Activated T-cell treated with anti-CD3 and anti-CD28 coated beads, Interleukin-2, amount 50 U/mL, for 4 hours (primary cell): ENCODE results near the gene EBPL. TPM values are rescaled to one million over a fixed set of nuclear protein-coding genes. Genes with fewer than 3 reads are reported as not detected.

Experiments
- ATAC-seq, 2 donors: fragments of 200-7000 bp; cut with Tn5 transposase; one replicate each; pipeline ENCODE4 v1.10.0; 2021
- DNase-seq: peaks from one replicate; pipeline ENCODE4 v3.0.0-alpha.2; 2020
- H3K27me3 Mint-ChIP-seq: one replicate; pipeline ENCODE4 v1.8.0; 2021; ENCODE audit warnings: low read depth, mixed read lengths
- H3K36me3 Mint-ChIP-seq: one replicate; pipeline ENCODE4 v1.8.0; 2022; ENCODE audit warnings: mixed read lengths; ENCODE audit not compliant: insufficient read depth
- H3K4me1 Mint-ChIP-seq: one replicate; pipeline ENCODE4 v1.8.0; 2021; ENCODE audit warnings: low read depth, mixed read lengths
- H3K4me3 Mint-ChIP-seq: one replicate; pipeline ENCODE4 v1.8.0; 2021; ENCODE audit warnings: mild to moderate bottlenecking, moderate library complexity, mixed read lengths
- H3K9me3 Mint-ChIP-seq: one replicate; pipeline ENCODE4 v1.8.0; 2021; ENCODE audit warnings: mixed read lengths
- total RNA-seq, 3 donors: library from RNA; stranded (reverse); gene quantifications; one replicate each; pipeline ENCODE4 v1.2.1, GENCODE V29; 2021

The EBPL gene
- total RNA-seq, 3 donors from 2014 or later = 36.5 to 59.1 (median 53.4) TPM

DNA sequence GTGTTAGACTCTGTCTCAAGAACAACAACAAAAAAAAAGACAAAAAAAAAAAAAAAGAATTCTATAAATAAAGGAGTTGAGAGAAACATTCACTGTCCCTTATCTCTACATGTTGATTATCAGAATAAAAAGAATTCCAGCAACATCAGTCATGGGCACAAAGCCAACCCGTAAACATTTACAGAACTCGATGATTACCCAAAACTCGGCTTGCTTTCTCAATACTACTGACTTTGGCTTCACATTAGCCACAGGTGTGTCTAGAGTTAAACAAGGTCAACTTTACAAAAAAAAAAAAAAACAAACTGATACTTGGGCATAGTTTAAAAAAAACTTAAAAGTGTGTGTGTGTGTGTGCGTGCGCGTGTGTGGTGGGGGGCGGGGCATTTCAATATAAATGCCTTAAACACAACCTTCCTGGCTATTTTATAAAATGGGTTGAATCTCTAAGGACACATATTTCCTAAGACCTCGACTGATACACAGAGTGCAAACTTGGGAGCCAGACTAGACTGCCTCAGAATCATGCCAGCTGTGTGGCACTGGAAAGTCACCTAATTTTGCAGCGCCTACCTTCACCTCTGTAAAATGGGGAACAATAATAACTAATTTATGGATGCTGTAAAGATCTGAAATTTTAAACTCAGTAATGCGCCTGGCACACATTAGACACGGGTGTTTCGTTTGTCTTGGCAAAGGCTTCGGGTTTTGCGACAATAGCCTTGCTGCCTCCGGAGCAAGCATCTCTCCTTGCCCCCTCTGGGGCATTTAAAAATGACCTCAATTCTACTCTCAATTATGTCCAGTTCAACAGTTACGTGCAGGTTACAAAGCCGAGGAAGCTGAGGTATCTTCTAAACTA, 922 bp downstream of the EBPL start:
- Mint-ChIP-seq H3K36me3 (peaks cover 5% of the 10 kb centered on the region), H3K4me1 (peaks cover 20% of the 10 kb centered on the region), H3K9me3 (no peaks in the 10 kb centered on the region), H3K4me3 (peak overlapping the region; percentile 88), H3K27me3 (no peaks in the 10 kb centered on the region)
- DNase-seq (no peak), ATAC-seq (peak; percentile 2 to 8)

DNA sequence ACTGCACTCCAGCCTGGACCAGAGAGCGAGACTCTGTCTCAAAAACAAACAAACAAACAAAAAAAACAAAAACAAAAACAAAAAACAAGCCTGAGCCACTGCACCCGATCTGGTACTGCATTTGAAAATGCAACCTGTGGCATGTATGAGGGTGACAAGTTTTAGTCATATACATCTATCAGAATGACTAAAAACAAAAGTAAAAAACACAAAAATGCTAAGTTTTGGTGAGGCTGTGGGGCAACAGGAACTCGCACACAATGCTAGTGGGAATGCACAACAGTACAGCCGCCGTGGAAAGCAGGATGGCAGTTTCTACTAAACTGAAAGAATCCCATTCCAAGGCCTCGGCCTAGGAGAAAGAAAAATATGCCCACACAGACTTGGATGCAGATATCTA, 7.8 kb downstream of the EBPL start:
- ATAC-seq = peak; percentile 86 to 91
- no peak for DNase-seq
- H3K27me3 Mint-ChIP-seq = no peaks in the 10 kb centered on the region
- peaks cover 16% of the 10 kb centered on the region for H3K4me1 Mint-ChIP-seq
- H3K4me3 Mint-ChIP-seq = no peak overlapping the region
- H3K9me3 Mint-ChIP-seq = no peaks in the 10 kb centered on the region
- H3K36me3 Mint-ChIP-seq = peaks cover 9% of the 10 kb centered on the region

DNA sequence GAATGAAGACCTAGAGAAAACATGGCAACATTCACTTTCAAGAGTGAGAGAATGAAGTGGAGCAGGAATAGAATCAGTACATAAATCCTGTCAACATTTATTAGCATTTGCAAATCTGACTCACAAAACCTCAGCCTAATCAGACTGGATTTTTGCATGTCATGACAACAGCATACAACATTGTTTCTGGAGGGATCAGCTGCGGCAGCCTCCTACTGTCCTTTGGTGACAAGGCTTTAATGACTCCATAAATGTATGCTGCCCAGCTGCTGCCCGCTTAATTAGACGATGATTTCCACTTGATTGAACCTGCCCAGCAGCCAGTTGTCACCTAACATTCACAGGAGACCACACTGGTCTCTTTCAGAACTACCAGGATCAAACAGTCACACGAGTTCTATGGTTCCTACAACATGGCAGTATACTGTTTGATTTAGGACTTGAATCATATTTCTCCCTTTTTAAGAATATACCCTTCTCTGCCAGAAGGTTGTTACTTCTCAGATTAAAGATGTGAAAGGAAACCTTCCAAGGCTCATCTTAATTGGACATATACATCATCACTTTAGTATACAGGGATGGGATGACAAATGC, 9.3 kb downstream of the EBPL start:
- peaks cover 4% of the 10 kb centered on the region for H3K36me3 Mint-ChIP-seq
- H3K9me3 Mint-ChIP-seq = no peaks in the 10 kb centered on the region

DNA sequence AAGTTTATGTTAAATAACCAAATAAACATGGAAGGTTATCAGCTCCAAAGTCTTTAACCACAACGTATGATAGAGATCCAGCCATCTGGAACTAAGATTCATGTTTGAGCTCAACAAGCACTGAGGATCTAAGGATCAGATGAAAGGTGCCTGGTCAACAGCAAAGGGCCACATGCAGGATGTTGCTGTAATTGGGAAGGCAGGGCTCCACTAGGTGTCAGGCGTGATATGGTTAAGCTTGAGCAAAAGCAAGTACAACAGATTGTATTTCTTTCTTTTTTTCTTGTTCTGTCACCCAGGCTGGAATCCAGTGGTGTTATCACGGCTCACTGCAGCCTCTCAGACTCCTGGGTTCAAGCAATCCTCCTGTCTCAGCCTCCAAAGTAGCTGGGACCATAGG, 12.0 kb downstream of the EBPL start:
- Mint-ChIP-seq H3K4me1 (peaks cover 13% of the 10 kb centered on the region), H3K9me3 (no peaks in the 10 kb centered on the region), H3K27me3 (no peaks in the 10 kb centered on the region), H3K36me3 (peaks cover 6% of the 10 kb centered on the region), H3K4me3 (no peak overlapping the region)
- no peak for DNase-seq
- ATAC-seq = no peak

More for the DNA sequence above, 9.3 kb downstream of the EBPL start:
- Mint-ChIP-seq H3K4me3 (no peak overlapping the region), H3K27me3 (no peaks in the 10 kb centered on the region), H3K4me1 (peaks cover 12% of the 10 kb centered on the region)
- ATAC-seq (no peak), DNase-seq (no peak)

DNA sequence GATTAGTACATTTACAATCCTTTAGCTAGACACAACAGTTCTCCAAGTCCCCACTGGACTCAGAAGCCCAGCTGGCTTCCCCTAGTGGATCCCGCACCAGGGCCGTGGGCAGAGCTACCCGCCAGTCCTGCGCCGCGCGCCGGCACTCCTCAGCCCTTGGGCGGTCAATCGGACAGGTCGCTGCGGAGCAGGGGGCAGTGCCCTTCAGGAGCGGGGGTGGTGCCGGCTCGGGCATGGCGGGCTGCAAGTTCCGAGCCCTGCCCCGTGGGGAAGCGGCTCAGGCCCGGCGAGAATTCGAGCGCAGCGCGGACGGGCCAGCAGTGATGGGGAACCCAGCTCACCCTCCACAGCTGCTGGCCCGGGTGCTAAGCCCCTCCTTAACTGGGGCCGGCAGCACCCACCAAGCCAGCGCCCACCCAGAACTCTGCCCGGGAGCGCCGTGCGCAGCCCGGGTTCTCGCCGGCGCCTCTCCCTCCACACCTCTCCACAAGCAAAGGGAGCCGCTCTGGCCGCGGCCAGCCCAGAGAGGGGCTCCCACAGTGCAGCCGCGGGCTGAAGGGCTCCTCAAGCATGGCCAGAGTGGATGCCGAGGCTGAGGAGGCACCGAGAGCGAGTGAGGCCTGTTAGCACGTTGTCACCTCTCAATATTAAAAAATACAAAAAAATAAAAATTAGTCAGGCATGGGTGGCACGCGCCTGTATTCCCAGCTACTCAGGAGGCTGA, 12.9 kb downstream of the EBPL start:
- Mint-ChIP-seq H3K27me3 (no peaks in the 10 kb centered on the region), H3K4me3 (no peak overlapping the region), H3K4me1 (peaks cover 6% of the 10 kb centered on the region), H3K9me3 (no peaks in the 10 kb centered on the region), H3K36me3 (peaks cover 6% of the 10 kb centered on the region)
- no peak for ATAC-seq
- DNase-seq = no peak

DNA sequence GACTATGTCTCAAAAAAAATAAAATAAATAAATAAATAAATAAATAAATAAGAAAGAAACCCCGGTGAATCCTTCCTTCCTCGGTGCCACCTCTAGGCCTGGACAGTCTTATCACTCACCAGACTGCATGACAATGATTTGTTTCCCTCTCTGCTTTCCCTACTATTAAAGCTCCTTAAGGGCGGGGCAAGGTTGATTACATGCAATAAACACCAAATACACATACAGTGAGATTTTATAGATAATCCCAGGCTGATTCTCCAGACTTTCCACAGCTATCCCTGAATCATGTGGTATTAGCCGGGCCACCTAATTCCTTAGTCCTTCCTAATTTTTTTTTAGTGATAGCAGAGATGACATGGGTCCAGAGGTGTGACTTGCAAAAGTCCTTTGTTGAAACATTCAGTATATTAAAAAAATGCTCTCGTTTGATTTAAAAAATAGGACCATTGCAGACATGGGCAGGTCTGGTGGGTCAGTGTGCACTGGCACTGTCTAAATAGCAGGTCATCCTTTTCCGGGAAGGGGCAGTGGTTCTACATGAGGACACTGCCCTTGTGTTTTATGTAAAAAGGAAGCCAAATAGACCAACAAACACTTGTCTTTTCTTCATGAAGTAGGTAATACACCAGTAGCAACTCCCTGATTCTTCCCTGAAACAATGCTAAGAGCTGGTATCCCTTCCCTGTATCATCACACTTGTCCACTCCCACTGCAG, 14.5 kb downstream of the EBPL start:
- H3K36me3 Mint-ChIP-seq = peaks cover 6% of the 10 kb centered on the region
- ATAC-seq = no peak

DNA sequence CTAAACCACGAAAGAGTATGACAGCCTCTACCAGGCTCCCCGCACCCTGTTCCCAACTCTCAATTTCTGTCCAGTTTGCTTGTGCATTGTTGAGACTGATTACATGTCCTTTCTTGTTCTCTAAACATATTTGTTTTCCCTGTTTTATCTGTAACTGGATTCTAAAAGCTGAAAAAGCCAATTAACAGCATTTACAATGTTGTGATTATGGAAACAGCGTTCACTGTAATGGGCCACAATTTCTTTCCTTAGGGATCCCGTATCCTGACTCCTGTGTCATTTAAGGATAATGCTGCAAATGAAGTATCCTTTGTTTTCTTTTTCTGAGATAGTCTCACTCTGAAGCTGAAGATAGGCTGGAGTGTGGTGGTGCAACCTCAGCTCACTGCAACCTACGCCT, 20.5 kb downstream of the EBPL start:
- H3K4me1 Mint-ChIP-seq = peaks cover 2% of the 10 kb centered on the region
- no peaks in the 10 kb centered on the region for H3K27me3 Mint-ChIP-seq
- no peaks in the 10 kb centered on the region for H3K9me3 Mint-ChIP-seq
- DNase-seq (no peak), ATAC-seq (no peak)
- H3K36me3 Mint-ChIP-seq = peaks cover 10% of the 10 kb centered on the region
- no peak overlapping the region for H3K4me3 Mint-ChIP-seq

More for the DNA sequence above, 14.5 kb downstream of the EBPL start:
- H3K9me3 Mint-ChIP-seq = no peaks in the 10 kb centered on the region
- no peak overlapping the region for H3K4me3 Mint-ChIP-seq
- no peaks in the 10 kb centered on the region for H3K27me3 Mint-ChIP-seq
- DNase-seq = no peak
- H3K4me1 Mint-ChIP-seq = peaks cover 3% of the 10 kb centered on the region

DNA sequence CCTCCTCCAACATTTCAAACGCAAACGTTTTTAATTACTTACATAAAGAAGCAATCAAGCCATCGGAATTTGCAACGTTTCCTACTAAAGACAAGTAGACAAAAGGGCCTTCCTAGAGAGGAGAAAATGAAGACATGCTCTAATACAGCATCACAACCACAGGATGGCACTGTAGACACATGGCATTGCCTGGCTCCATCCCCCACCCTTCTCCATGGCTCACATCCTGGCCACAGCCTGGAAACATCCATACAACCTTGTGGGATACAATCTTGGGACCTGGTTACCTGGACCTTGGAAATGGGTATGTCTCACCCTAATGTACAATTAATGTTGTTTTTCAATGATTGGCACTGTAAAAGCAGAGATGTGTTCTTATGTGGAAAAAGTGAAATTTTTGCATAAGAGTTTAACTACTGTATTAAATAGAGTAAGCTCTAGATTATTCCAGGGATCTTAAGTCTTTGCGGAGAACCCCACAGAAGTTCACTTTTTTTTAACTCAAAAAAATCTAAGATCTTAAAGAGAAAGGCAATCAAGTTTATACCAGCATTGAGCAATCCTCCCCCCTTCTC, 21.5 kb downstream of the EBPL start:
- H3K27me3 Mint-ChIP-seq = no peaks in the 10 kb centered on the region
- no peak overlapping the region for H3K4me3 Mint-ChIP-seq
- H3K9me3 Mint-ChIP-seq = no peaks in the 10 kb centered on the region
- peaks cover 12% of the 10 kb centered on the region for H3K36me3 Mint-ChIP-seq
- DNase-seq (no peak), ATAC-seq (no peak)
- no peaks in the 10 kb centered on the region for H3K4me1 Mint-ChIP-seq

DNA sequence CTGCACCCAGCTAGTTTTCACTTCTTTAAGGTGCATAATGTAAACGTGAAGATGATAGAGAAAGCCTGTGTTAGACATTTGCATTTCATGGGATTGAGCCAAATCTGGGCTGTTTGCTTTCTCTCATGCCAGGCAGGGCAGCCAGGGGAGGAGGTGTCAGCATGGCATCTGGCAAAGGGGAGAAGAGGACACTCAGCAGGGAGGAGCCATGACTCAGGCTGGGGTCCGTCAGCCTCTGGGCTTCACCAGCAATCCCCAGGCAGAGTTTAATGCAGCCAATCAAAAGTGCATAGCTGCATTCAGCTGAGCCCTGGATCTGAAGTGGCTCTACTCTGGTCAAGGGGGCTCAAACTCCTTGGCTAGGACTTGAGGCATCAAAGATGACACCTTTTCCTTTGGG, 23.5 kb downstream of the EBPL start:
- H3K4me1 Mint-ChIP-seq = no peaks in the 10 kb centered on the region
- ATAC-seq (no peak), DNase-seq (no peak)
- no peak overlapping the region for H3K4me3 Mint-ChIP-seq
- no peaks in the 10 kb centered on the region for H3K27me3 Mint-ChIP-seq
- no peaks in the 10 kb centered on the region for H3K9me3 Mint-ChIP-seq
- H3K36me3 Mint-ChIP-seq = peaks cover 12% of the 10 kb centered on the region

DNA sequence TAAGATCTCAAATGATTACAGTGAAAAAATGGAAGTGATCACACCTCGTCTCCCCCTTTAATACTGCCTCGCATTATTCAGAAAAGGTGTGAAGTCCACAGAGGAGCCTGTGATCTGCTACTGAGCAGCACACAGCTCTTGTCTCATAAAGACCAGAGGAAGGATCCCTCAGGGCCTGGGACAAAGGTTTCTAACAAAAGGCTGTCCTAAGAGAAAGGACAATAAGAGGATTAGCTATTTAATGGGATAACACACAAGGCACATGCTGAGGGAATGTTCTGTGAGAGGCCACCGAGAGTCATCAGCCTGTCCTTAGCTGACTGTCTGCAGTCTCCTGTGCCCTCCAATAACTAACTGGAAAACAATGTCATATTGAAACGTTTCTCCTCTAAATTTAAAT, 26.7 kb downstream of the EBPL start:
- ATAC-seq (no peak), DNase-seq (no peak)
- H3K4me1 Mint-ChIP-seq = no peaks in the 10 kb centered on the region
- no peaks in the 10 kb centered on the region for H3K27me3 Mint-ChIP-seq
- H3K9me3 Mint-ChIP-seq = no peaks in the 10 kb centered on the region
- H3K36me3 Mint-ChIP-seq = peaks cover 18% of the 10 kb centered on the region
- no peak overlapping the region for H3K4me3 Mint-ChIP-seq

DNA sequence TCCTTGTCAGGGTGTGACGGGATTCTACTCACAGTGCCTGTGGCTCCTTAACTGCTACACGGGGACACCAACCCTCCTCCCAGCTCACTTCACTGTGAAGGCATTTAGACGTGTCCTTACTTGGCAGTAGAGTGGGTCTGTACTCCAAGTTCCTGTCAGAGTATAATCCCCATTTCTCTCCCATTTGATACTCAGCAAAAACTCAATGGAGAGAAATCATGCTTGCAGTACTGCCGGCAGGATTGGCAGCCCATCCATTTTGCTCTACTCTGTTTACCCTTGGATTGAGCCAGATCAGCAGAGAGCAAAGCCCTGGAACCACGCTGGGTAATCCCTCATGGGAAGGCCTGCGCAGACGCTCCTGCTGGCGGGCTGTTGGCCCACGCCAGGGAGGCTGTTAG, 34.0 kb downstream of the EBPL start:
- Mint-ChIP-seq H3K4me3 (no peak overlapping the region), H3K27me3 (no peaks in the 10 kb centered on the region), H3K36me3 (peaks cover 11% of the 10 kb centered on the region), H3K4me1 (no peaks in the 10 kb centered on the region), H3K9me3 (no peaks in the 10 kb centered on the region)
- no peak for DNase-seq
- no peak for ATAC-seq

DNA sequence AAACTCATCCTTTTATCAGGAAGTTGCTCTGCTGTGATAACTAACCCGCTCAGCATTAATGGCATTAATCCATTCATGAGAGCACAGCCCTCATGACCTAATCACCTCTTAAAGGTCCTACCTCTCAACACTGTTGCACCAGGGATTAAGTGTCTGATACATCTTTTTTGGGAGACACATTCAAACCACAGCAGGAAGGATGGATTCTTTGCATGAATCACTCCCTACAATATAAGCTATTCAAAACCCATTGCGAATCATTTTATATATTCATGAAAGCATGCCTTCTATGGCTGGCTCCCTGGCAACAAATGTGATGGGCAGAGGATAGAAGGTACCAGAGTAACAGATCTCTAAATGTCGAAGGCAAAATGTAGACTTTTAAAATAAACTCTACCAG, 35.4 kb downstream of the EBPL start:
- Mint-ChIP-seq H3K4me1 (no peaks in the 10 kb centered on the region), H3K36me3 (peaks cover 6% of the 10 kb centered on the region), H3K4me3 (no peak overlapping the region), H3K27me3 (no peaks in the 10 kb centered on the region), H3K9me3 (no peaks in the 10 kb centered on the region)
- ATAC-seq = no peak
- DNase-seq = no peak

DNA sequence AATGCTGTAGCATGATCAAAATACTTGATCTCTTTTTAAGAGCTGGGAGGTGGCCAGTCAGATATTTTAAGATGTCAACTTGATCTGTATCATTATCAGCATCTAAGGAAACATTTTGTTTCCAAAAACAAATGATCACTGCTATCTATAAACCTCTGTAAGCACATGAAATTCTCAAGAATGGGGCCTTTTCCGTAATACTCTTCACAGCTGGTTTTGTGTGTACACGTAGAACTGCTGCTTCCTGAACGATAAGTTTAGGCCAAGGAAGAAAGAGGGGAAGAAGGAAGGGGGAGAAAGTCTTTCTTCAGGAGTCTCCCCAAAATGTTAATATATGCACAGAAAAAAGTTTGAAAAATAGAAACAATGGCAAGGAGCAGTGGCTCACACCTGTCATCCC, 37.3 kb downstream of the EBPL start:
- H3K36me3 Mint-ChIP-seq = peaks cover 3% of the 10 kb centered on the region
- H3K4me3 Mint-ChIP-seq = no peak overlapping the region
- H3K27me3 Mint-ChIP-seq = no peaks in the 10 kb centered on the region
- DNase-seq (no peak), ATAC-seq (no peak)
- no peaks in the 10 kb centered on the region for H3K9me3 Mint-ChIP-seq
- no peaks in the 10 kb centered on the region for H3K4me1 Mint-ChIP-seq

DNA sequence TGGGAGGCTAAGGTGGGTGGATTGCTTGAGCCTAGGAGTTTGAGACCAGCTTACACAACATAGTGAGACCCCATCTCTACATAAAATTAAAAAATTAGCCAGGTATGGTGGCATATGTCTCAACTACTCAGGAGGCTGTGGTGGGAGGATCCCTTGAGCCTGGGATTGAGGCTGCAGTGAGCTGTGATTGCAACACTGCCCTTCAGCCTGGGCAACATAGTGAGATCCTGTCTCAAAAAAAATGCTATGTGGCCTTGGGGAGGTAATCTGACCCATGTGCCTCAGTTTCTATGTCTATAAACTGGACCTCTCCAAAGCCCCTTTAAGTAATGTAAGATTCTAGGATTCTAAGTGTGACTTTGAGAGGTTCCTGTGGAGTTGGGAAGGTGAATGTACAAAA, 37.8 kb downstream of the EBPL start:
- ATAC-seq (no peak), DNase-seq (no peak)
- H3K36me3 Mint-ChIP-seq = peaks cover 3% of the 10 kb centered on the region
- no peaks in the 10 kb centered on the region for H3K27me3 Mint-ChIP-seq
- H3K9me3 Mint-ChIP-seq = no peaks in the 10 kb centered on the region
- no peak overlapping the region for H3K4me3 Mint-ChIP-seq
- H3K4me1 Mint-ChIP-seq = no peaks in the 10 kb centered on the region
